T-helper 1 cell treated with Interleukin-12 subunit alpha and Interleukin-12 subunit beta and Interleukin-4 antibody, amounts not matched to agents 30 ng/mL and 1 ng/mL, for 36 hours (primary cell): ENCODE measurements around the gene VPS35. TPM values are rescaled to one million over a fixed set of nuclear protein-coding genes. Genes with fewer than 3 reads are reported as not detected.

ENCODE experiments used
- intact Hi-C: fragments of 100-400 bp; cut with micrococcal nuclease; formaldehyde crosslinking; loops from one replicate; pipeline ENCODE4 v1.15.1; 2024
- total RNA-seq: library from RNA; stranded (reverse); gene quantifications from 2 replicates; pipeline ENCODE4 v1.2.3, GENCODE V29; 2022

The VPS35 gene
- total RNA-seq, 1 donor from 2014 or later: 70.3 TPM

GRCh38 chr16:46620266-46621005 lies 68.5 kb downstream of the VPS35 start:
- intact Hi-C loops: loop anchor here (1.0 to 5.0 kb wide), 8 partner anchors 8 to 1987 kb away; partner anchors contain the start of genes C16orf87, GPT2, ITFG1 and NETO2

- intact Hi-C loops: no loop called here
Measured at GRCh38 chr16:46618516-46618915, 70.5 kb downstream of the VPS35 start.

- intact Hi-C loops: no loop called here
Measured at GRCh38 chr16:46614006-46614405, 75.0 kb downstream of the VPS35 start.

- intact Hi-C loops: no loop called here
Measured at GRCh38 chr16:46613352-46613751, 75.6 kb downstream of the VPS35 start.

- intact Hi-C loops: loop anchor here (1.0 kb wide), 1 partner anchor 9 kb away; the partner anchor contains the start of gene SHCBP1
Measured at GRCh38 chr16:46612121-46612520, 76.9 kb downstream of the VPS35 start.

- intact Hi-C loops: no loop called here
Measured at GRCh38 chr16:46607529-46607928, 81.4 kb downstream of the VPS35 start.

- intact Hi-C loops: no loop called here
Measured at GRCh38 chr16:46606231-46606630, 82.7 kb downstream of the VPS35 start.

Other genes starting within 250 kb of the VPS35 start
- gene SHCBP1, start 67.8 kb downstream of the VPS35 start, total RNA-seq: 38.4 and 40.1 TPM in 2 replicates
- gene ORC6, start 481 bp upstream of the VPS35 start, total RNA-seq: 33.9 and 36.5 TPM in 2 replicates
- gene MYLK3, start 59.2 kb upstream of the VPS35 start, total RNA-seq: 0.22 TPM in 2 replicates
- gene C16orf87, start 142.0 kb upstream of the VPS35 start, total RNA-seq: 18.9 and 21.0 TPM in 2 replicates
- gene GPT2, start 195.2 kb upstream of the VPS35 start, total RNA-seq: 7.0 and 8.3 TPM in 2 replicates